Caco-2 (cell line): ENCODE measurements around the gene PIK3CA. TPM values are rescaled to one million over a fixed set of nuclear protein-coding genes. Genes with fewer than 3 reads are reported as not detected.
"Not testable (repeated sequence)": the region's sequence is repeated elsewhere in the genome, so short reads cannot be mapped to it uniquely, and the experiment has no call there.

ENCODE experiments used
- BruUV-seq: library from RNA; stranded (reverse); fragments of 400-500 nt; replicated peaks from 2 replicates; lab custom pipeline; 2021; lab: Mats Ljungman, UMichigan
- CTCF ChIA-PET: fragments of 300-600 bp; sonication (Branson Sonifier 250); formaldehyde crosslinking; loops from one replicate; lab custom pipeline; 2022; ENCODE audit warnings: antibody characterized with exemption; lab: Charles Lee
- POLR2A ChIA-PET: fragments of 300-600 bp; sonication (Branson Sonifier 250); formaldehyde crosslinking; loops from one replicate; lab custom pipeline; 2022; ENCODE audit warnings: antibody characterized with exemption; lab: Charles Lee
- DNase-seq, 2 experiments: peaks; one replicate each; pipeline versions ENCODE4 v3.0.0 to v3.0.0-alpha.2; 2020 to 2022
- H3K27me3 ChIP-seq: replicated peaks from 2 replicates; pipeline ENCODE4 v1.6.0; 2011; ENCODE audit warnings: low read length; ENCODE audit not compliant: control insufficient read depth, insufficient read depth
- H3K36me3 ChIP-seq: 2 replicates; pipeline ENCODE4 v1.5.1; 2011; ENCODE audit warnings: low read length; ENCODE audit not compliant: control insufficient read depth, insufficient read depth
- H3K4me1 ChIP-seq: fragments of 250-450 bp; sonication (Bioruptor Pico); 2 replicates; pipeline ENCODE4 v1.5.1; 2020; ENCODE audit warnings: mild to moderate bottlenecking
- H3K4me3 ChIP-seq: 2 replicates; pipeline ENCODE4 v1.5.1; 2011; ENCODE audit warnings: low read depth, mild to moderate bottlenecking, control low read depth, low read length
- H3K9me3 ChIP-seq: fragments of 250-450 bp; sonication (Bioruptor Pico); 2 replicates; pipeline ENCODE4 v1.5.1; 2020; ENCODE audit warnings: mild to moderate bottlenecking, moderate library complexity
- H3K27ac Mint-ChIP-seq: one replicate; pipeline ENCODE4 v1.8.0; 2022; ENCODE audit warnings: mixed read lengths; ENCODE audit not compliant: unreplicated experiment
- H3K27me3 Mint-ChIP-seq: one replicate; pipeline ENCODE4 v1.8.0; 2022; ENCODE audit warnings: mixed read lengths; ENCODE audit not compliant: insufficient read depth, unreplicated experiment
- H3K36me3 Mint-ChIP-seq: one replicate; pipeline ENCODE4 v1.8.0; 2022; ENCODE audit warnings: mild to moderate bottlenecking, mixed read lengths; ENCODE audit not compliant: insufficient read depth, unreplicated experiment
- H3K4me1 Mint-ChIP-seq: one replicate; pipeline ENCODE4 v1.8.0; 2022; ENCODE audit warnings: low read depth, mixed read lengths; ENCODE audit not compliant: unreplicated experiment
- H3K4me3 Mint-ChIP-seq: one replicate; pipeline ENCODE4 v1.8.0; 2022; ENCODE audit warnings: mild to moderate bottlenecking, moderate library complexity, mixed read lengths; ENCODE audit not compliant: unreplicated experiment
- H3K9me3 Mint-ChIP-seq: one replicate; pipeline ENCODE4 v1.8.0; 2022; ENCODE audit warnings: mixed read lengths; ENCODE audit not compliant: unreplicated experiment
- CTCF ChIP-seq, 2 experiments: fragments of 200-600 bp in 1 of 2; IDR thresholded peaks; 1 replicate in 1 of 2; 2 replicates in 1 of 2; pipeline versions ENCODE4 v1.5.1 to v1.8.0; 2011 to 2022; ENCODE audit warnings: antibody characterized with exemption in 1 of 2, control low read depth in 1 of 2, inconsistent platforms in 1 of 2, low read depth in 1 of 2, low read length in 1 of 2, mild to moderate bottlenecking in 1 of 2, moderate library complexity in 1 of 2; ENCODE audit not compliant: insufficient read depth in 1 of 2, severe bottlenecking in 1 of 2, unreplicated experiment in 1 of 2
- intact Hi-C: fragments of 100-400 bp; cut with micrococcal nuclease; formaldehyde crosslinking; loops from one replicate; pipeline ENCODE4 v1.10.0; 2022; ENCODE audit not compliant: unreplicated experiment
- total RNA-seq: library from RNA; stranded (reverse); gene quantifications from 2 replicates; pipeline ENCODE4 v1.2.3, GENCODE V29; 2022

PIK3CA gene
- total RNA-seq, 1 experiment from 2014 or later, result 10.6 TPM

GRCh38 chr3:179113903-179114302 lies 34.3 kb upstream of the PIK3CA start:
- BruUV-seq, result no TSS peak
- intact Hi-C loops, result no loop called here
- no peak for TF ChIP-seq CTCF (IDR thresholded peaks at IDR 0.05; ENCODE audit: insufficient read depth in 1 of 2, low read depth in 1 of 2, low read length in 1 of 2, severe bottlenecking in 1 of 2, unreplicated experiment in 1 of 2)
- H3K4me1 ChIP-seq, result no peaks in the 10 kb centered on the region
- Mint-ChIP-seq H3K36me3 (peaks cover under 1% of the 10 kb centered on the region), H3K4me3 (no peak overlapping the region), H3K4me1 (no peaks in the 10 kb centered on the region), H3K27me3 (peaks cover 12% of the 10 kb centered on the region), H3K9me3 (peaks cover 15% of the 10 kb centered on the region), H3K27ac (no peak overlapping the region)
- H3K27me3 ChIP-seq, result no peaks in the 10 kb centered on the region
- DNase-seq, result no peak
- H3K9me3 ChIP-seq, result peaks cover 5% of the 10 kb centered on the region; the same call in 1 of the 2 replicates
- no peak overlapping the region for H3K4me3 ChIP-seq
- CTCF ChIA-PET, result no interaction called here
- H3K36me3 ChIP-seq, result no peaks in the 10 kb centered on the region
- POLR2A ChIA-PET, result no interaction called here

- CTCF ChIA-PET, POLR2A ChIA-PET, BruUV-seq, H3K4me1 Mint-ChIP-seq, H3K36me3 ChIP-seq, intact Hi-C loops, DNase-seq, H3K27ac Mint-ChIP-seq, H3K4me1 ChIP-seq, H3K27me3 ChIP-seq, H3K4me3 Mint-ChIP-seq, H3K4me3 ChIP-seq, H3K36me3 Mint-ChIP-seq, H3K9me3 ChIP-seq: not testable (repeated sequence)
- Mint-ChIP-seq H3K9me3 (peaks cover 17% of the 10 kb centered on the region), H3K27me3 (peaks cover 12% of the 10 kb centered on the region)
Observed at GRCh38 chr3:179115444-179115843, 32.7 kb upstream of the PIK3CA start.

- Mint-ChIP-seq H3K4me3 (no peak overlapping the region), H3K36me3 (peaks cover 6% of the 10 kb centered on the region), H3K27me3 (peaks cover 8% of the 10 kb centered on the region), H3K9me3 (peaks cover 17% of the 10 kb centered on the region), H3K27ac (no peak overlapping the region), H3K4me1 (no peaks in the 10 kb centered on the region)
- 0 out of 2 replicates have a peak, but pooled peaks cover 3% of the 10 kb centered on the region for H3K9me3 ChIP-seq
- ChIA-PET POLR2A (no interaction called here), CTCF (no interaction called here)
- intact Hi-C loops, result no loop called here
- no peak overlapping the region for H3K4me3 ChIP-seq
- TF ChIP-seq CTCF (IDR thresholded peaks at IDR 0.05; ENCODE audit: insufficient read depth in 1 of 2, low read depth in 1 of 2, low read length in 1 of 2, severe bottlenecking in 1 of 2, unreplicated experiment in 1 of 2), result no peak
- H3K36me3 ChIP-seq, result no peaks in the 10 kb centered on the region
- no peak for DNase-seq
- no peaks in the 10 kb centered on the region for H3K4me1 ChIP-seq
- no peaks in the 10 kb centered on the region for H3K27me3 ChIP-seq
- no TSS peak for BruUV-seq
Observed at GRCh38 chr3:179116816-179117215, 31.3 kb upstream of the PIK3CA start.

- CTCF ChIA-PET, H3K4me1 Mint-ChIP-seq, BruUV-seq, H3K27me3 Mint-ChIP-seq, H3K36me3 ChIP-seq, H3K9me3 Mint-ChIP-seq, H3K27ac Mint-ChIP-seq, H3K27me3 ChIP-seq, H3K4me1 ChIP-seq, H3K9me3 ChIP-seq, H3K36me3 Mint-ChIP-seq, POLR2A ChIA-PET: not testable (repeated sequence)
- intact Hi-C loops, result loop anchor here (1.0 to 2.0 kb wide), 2 partner anchors 15 to 28 kb away; no protein-coding TSS in a partner anchor
- DNase-seq, result peak; percentile 55 to 75
- peak overlapping the region; percentile 69 for H3K4me3 Mint-ChIP-seq
- H3K4me3 ChIP-seq, result peak overlapping the region; percentile 26
Observed at GRCh38 chr3:179132191-179132890, 15.8 kb upstream of the PIK3CA start.
